ENCODE measurements around the gene KRTAP10-1.

DNA sequence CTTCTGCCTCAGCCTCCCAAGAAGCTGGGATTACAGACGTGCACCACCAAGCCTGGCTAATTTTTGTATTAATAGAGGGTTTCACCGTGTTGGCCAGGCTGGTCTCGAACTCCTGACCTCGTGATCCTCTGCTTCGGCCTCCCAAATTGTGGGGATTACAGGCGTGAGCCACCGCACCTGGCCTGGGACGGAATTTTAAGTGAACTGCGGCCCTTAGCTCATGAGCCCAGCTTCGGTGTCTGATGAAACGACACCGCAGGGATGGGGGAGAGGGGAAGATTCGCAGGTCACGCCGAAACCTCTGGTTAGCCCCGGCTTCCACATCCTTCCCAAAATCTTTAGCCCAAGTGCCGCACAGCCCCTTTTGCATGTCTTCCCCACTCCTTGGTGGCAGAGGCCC is 45.6 kb downstream of the KRTAP10-1 start:
- TF ChIP-seq, protein P1, sequence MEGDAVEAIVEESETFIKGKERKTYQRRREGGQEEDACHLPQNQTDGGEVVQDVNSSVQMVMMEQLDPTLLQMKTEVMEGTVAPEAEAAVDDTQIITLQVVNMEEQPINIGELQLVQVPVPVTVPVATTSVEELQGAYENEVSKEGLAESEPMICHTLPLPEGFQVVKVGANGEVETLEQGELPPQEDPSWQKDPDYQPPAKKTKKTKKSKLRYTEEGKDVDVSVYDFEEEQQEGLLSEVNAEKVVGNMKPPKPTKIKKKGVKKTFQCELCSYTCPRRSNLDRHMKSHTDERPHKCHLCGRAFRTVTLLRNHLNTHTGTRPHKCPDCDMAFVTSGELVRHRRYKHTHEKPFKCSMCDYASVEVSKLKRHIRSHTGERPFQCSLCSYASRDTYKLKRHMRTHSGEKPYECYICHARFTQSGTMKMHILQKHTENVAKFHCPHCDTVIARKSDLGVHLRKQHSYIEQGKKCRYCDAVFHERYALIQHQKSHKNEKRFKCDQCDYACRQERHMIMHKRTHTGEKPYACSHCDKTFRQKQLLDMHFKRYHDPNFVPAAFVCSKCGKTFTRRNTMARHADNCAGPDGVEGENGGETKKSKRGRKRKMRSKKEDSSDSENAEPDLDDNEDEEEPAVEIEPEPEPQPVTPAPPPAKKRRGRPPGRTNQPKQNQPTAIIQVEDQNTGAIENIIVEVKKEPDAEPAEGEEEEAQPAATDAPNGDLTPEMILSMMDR (IDR thresholded peaks at IDR 0.05), result no peak
- TF ChIP-seq EP300 (IDR thresholded peaks at IDR 0.05), result no peak
- TF ChIP-seq POLR2A (IDR thresholded peaks at IDR 0.05), result no peak
- TF ChIP-seq POLR2AphosphoS5 (IDR thresholded peaks at IDR 0.05), result no peak
